HG03558 (cell line): ENCODE results near the gene SFXN1.

Source experiments
- ATAC-seq: cut with Tn5 transposase; IDR thresholded peaks from one replicate; pipeline ENCODE4 v1.9.1; 2021; ENCODE audit warnings: moderate number of reproducible peaks; ENCODE audit not compliant: unreplicated experiment; ENCODE audit errors: extremely low read depth

SFXN1 gene

DNA sequence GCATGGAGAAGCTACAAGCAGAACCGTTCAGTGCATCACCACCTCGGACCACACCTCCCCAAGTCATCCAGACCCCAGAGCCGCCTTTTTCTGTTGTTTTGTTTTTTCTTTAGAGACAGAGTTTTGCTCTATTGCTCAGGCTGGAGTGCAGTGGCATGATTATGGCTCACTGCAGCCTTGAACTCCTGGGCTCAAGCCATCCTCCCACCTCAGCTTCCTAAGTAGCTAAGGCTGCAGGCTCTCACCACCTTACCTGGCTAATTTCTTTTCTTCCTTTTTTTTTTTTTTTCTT, 13.5 kb upstream of the SFXN1 start:
- ATAC-seq: no peak

- ATAC-seq: no peak
These were observed 13.1 kb upstream of the SFXN1 start for GRCh38 chr5:175465282-175465681.

GRCh38 chr5:175466700-175467318, 11.6 kb upstream of the SFXN1 start:
- ATAC-seq: no peak

DNA sequence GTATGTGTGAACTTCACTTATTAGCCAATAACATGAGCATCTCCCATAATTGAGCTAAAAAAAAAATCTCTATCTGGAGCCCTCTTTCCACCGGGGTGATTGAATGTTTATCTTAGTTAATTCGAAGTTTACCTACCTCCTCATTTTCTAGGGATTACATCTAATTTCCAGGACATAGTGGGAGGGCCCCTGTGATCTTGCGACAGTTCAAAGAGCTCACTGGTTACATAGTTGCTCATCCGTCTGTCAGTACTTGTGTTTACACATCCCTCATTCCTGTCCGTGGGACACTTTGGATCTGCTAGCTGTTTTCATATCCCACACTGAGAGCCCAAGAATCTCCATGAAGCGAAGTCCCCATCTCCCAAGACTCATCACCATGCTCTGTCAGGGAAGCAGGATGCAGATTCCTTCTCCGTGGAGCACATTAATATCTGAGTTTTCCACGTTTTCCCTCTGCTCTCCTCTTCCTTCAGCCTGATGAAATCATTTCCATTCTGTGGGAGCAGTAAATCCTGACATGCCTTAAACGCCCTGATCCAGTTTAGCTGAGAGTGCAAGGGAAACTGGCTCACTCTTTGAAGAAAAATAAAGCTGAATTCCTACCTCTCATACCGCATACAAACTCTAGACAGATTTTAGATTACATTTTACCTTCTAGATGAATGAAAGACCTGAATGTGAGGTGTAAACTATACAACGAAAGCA, 10.2 kb upstream of the SFXN1 start:
- no peak for ATAC-seq

GRCh38 chr5:175468892-175469291, 9.5 kb upstream of the SFXN1 start:
- ATAC-seq: no peak

GRCh38 chr5:175469916-175470315, 8.4 kb upstream of the SFXN1 start:
- no peak for ATAC-seq

GRCh38 chr5:175470781-175471180, 7.6 kb upstream of the SFXN1 start:
- ATAC-seq: no peak

DNA sequence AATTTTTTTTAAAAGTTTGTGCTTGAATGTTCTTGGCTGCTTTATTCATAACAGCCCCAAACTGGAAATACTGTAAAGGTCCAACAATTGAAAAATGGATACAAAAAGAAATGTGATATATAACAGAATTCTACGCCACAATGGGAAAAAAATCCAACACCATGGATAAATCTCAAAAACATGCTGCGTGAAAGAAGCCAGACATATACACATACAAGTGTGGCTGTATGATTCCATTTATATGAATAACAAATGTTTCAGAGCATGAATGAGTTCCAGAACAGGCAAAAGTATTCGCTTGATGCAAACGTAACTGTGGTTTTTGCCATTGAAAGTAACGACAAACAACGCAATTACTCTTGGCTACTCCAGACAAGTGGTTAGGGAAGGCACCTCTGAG, 7.2 kb upstream of the SFXN1 start:
- ATAC-seq: no peak

- ATAC-seq: no peak
These were observed 6.7 kb upstream of the SFXN1 start for GRCh38 chr5:175471628-175472027.

GRCh38 chr5:175472378-175472777, 6.0 kb upstream of the SFXN1 start:
- ATAC-seq: no peak

DNA sequence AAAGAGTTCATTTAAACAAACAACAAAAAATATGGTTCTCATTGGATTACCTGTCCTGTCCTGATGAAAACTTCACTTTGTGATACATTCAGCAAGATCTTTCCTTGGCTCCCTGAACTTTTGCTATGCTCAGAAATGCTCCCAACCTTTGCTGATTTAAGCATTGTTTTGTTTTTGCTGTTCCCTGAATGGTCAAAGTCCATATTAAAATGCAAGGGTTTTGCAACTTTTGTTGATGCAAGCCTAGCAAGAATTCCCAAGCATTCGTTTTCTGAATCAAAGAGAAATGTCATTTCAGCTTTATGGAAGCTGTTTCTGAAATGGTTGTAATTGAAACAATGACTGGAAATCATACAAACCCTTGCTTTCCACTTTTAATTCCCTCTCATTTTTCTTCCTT, 3.1 kb upstream of the SFXN1 start:
- ATAC-seq: no peak

- ATAC-seq: no peak
These were observed 920 bp upstream of the SFXN1 start for GRCh38 chr5:175477440-175477839.

- ATAC-seq: no peak
These were observed 364 bp upstream of the SFXN1 start for GRCh38 chr5:175478008-175478383.

- no peak for ATAC-seq
These were observed 943 bp downstream of the SFXN1 start for GRCh38 chr5:175479125-175479881.

DNA sequence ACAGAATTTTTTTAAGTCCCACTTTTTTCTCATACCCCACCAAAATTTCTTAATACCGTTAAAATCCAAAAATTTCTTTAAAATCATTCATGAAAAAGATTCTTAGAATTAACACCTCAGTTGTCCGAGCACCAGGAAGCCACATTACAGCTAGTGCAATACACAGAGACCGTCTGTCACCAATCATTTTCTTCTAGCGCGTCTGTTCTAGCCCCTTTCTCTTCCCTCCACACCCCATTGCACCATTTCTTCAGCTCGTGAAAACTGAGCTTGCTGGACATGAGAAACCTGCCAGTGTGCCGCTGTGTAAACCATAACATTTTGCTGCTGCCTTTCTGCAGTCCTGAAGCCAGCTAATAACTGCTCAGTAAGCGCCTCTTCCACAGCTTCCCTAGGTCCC, 5.0 kb downstream of the SFXN1 start:
- ATAC-seq: no peak

DNA sequence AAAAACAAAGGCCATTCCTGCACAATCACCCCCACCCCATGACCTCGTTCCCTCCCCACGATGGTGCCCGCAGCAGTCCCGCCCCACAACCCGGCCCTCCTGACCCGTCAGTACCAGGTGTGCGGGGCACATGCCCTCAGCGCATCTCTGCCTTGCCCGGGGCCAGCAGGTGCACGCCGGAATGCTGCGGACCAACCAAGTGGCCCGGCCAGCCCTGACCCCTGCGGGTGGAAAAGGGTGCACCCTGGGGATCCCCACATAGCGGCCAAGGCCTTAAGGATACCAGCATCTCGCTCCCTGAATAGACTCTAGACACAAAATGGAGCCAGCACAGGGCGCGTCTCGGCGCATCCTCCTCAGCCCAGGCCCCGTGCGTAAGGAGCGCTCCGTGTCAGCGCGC, 6.0 kb downstream of the SFXN1 start:
- no peak for ATAC-seq

GRCh38 chr5:175484829-175485228, 6.5 kb downstream of the SFXN1 start:
- no peak for ATAC-seq

GRCh38 chr5:175485631-175486030, 7.3 kb downstream of the SFXN1 start:
- no peak for ATAC-seq

DNA sequence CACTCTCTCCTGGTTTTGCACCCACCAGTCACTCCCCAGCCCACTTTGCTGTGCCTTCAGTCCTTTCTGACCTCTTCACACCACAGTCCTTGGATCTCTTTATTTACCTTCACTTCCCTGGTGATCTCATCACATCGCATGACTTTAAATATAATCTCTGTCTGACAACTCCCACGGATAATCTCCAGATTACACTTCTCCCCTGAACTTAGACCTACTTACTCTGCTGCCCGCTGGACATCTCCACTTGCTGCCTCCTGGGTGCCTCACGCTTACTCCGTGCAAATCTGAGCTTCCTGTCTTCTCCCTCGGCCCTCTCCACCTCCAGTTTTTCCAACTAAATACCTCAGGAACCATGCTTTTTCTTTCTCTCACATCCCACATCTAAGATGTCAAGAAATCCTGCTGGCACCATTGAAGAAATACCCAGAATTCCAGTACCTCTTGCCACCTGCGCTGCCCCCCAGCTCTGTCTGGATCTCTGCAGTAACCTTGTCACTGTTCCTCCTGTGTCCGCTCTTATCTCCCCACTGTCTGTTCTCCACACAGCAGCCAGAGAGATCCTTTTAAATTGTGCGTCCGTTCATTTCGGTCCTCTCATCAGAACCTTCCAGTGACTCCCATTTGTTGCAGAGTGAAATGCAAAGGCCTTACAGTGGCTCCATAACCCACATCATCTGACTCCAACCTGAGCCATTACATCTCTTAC, 9.3 kb downstream of the SFXN1 start:
- ATAC-seq: no peak

- no peak for ATAC-seq
These were observed 11.5 kb downstream of the SFXN1 start for GRCh38 chr5:175489693-175490443.
